ENCODE measurements around the gene ZKSCAN5.

Gene ZKSCAN5

GRCh38 chr7:99504603-99505323 lies at the start of gene ZKSCAN5:
ZKSCAN5 (plus strand) TSS chr7:99504662; CDS start chr7:99506045, 1,383 bp downstream.
- FAIRE-seq, result no peak

GRCh38 chr7:99455874-99456273 lies 48.6 kb upstream of the ZKSCAN5 start:
- no peak for FAIRE-seq

- FAIRE-seq, result no peak
These were observed 48.2 kb upstream of the ZKSCAN5 start for GRCh38 chr7:99456288-99456687.

- no peak for FAIRE-seq
These were observed 47.3 kb upstream of the ZKSCAN5 start for GRCh38 chr7:99457050-99457649.

- no peak for FAIRE-seq
These were observed 46.6 kb upstream of the ZKSCAN5 start for GRCh38 chr7:99457650-99458493.

- FAIRE-seq, result no peak
These were observed 45.4 kb upstream of the ZKSCAN5 start for GRCh38 chr7:99459087-99459486.

- FAIRE-seq, result no peak
These were observed 43.8 kb upstream of the ZKSCAN5 start for GRCh38 chr7:99460651-99461050.

- FAIRE-seq, result no peak
These were observed 43.2 kb upstream of the ZKSCAN5 start for GRCh38 chr7:99461221-99461620.

GRCh38 chr7:99465421-99465768 lies 39.1 kb upstream of the ZKSCAN5 start:
- FAIRE-seq, result no peak

GRCh38 chr7:99468336-99468918 lies 36.0 kb upstream of the ZKSCAN5 start:
- no peak for FAIRE-seq

GRCh38 chr7:99469381-99470065 lies 34.9 kb upstream of the ZKSCAN5 start:
- FAIRE-seq, result no peak

- peak; percentile 99 for FAIRE-seq
These were observed 31.7 kb upstream of the ZKSCAN5 start, which contains the start of gene ZNF789 for GRCh38 chr7:99472561-99473314. ZNF789 (plus strand) TSS chr7:99472890; CDS start chr7:99476457, 3,567 bp downstream.

GRCh38 chr7:99473315-99473596 lies 31.2 kb upstream of the ZKSCAN5 start:
- no peak for FAIRE-seq

- FAIRE-seq, result no peak
These were observed 28.4 kb upstream of the ZKSCAN5 start for GRCh38 chr7:99476107-99476506.

GRCh38 chr7:99478464-99479440 lies 25.7 kb upstream of the ZKSCAN5 start:
- no peak for FAIRE-seq

- no peak for FAIRE-seq
These were observed 19.4 kb upstream of the ZKSCAN5 start for GRCh38 chr7:99485094-99485493.

- no peak for FAIRE-seq
These were observed 15.2 kb upstream of the ZKSCAN5 start for GRCh38 chr7:99489235-99489634.

GRCh38 chr7:99490878-99491277 lies 13.6 kb upstream of the ZKSCAN5 start:
- FAIRE-seq, result no peak

- no peak for FAIRE-seq
These were observed 10.6 kb upstream of the ZKSCAN5 start for GRCh38 chr7:99493823-99494222.

- no peak for FAIRE-seq
These were observed 6.5 kb upstream of the ZKSCAN5 start for GRCh38 chr7:99497766-99498545.
